KMS-11 (cell line): ENCODE measurements around the gene LRRC15.

Source experiments
- H2AFZ ChIP-seq: fragments of 200-600 bp; sonication (generic); 2 replicates; pipeline ENCODE4 v1.6.1; 2016; ENCODE audit warnings: antibody characterized with exemption, mixed run types, low read depth
- H3K27ac ChIP-seq: fragments of 200-600 bp; sonication (generic); 2 replicates; pipeline ENCODE4 v1.6.1; 2016; ENCODE audit warnings: mild to moderate bottlenecking, mixed run types
- H3K27me3 ChIP-seq: fragments of 200-600 bp; sonication (generic); 2 replicates; pipeline ENCODE4 v1.6.1; 2017; ENCODE audit warnings: mild to moderate bottlenecking, low read depth, mixed run types, moderate library complexity; ENCODE audit not compliant: insufficient read depth
- H3K36me3 ChIP-seq: fragments of 200-600 bp; sonication (generic); 2 replicates; pipeline ENCODE4 v1.6.1; 2017; ENCODE audit warnings: mild to moderate bottlenecking, mixed run types; ENCODE audit not compliant: insufficient read depth
- H3K4me1 ChIP-seq: fragments of 200-600 bp; sonication (generic); 2 replicates; pipeline ENCODE4 v1.6.1; 2016; ENCODE audit warnings: mild to moderate bottlenecking, low read depth, mixed run types; ENCODE audit not compliant: poor library complexity, severe bottlenecking
- H3K4me2 ChIP-seq: fragments of 200-600 bp; sonication (generic); 2 replicates; pipeline ENCODE4 v1.7.0; 2016; ENCODE audit warnings: mild to moderate bottlenecking, mixed run types
- H3K4me3 ChIP-seq: fragments of 200-600 bp; sonication (generic); IDR thresholded peaks from 2 replicates; pipeline ENCODE4 v1.6.1; 2017; ENCODE audit warnings: low read depth, low read length, mixed read lengths; ENCODE audit not compliant: insufficient read depth
- H3K79me2 ChIP-seq: fragments of 200-600 bp; sonication (generic); 2 replicates; pipeline ENCODE4 v1.6.1; 2016; ENCODE audit warnings: low read depth, mixed run types; ENCODE audit not compliant: insufficient read depth
- H3K9ac ChIP-seq: fragments of 200-600 bp; sonication (generic); 2 replicates; pipeline ENCODE4 v1.6.1; 2016; ENCODE audit warnings: mild to moderate bottlenecking, mixed run types
- H4K20me1 ChIP-seq: fragments of 200-600 bp; sonication (generic); 2 replicates; pipeline ENCODE4 v1.6.1; 2016; ENCODE audit warnings: mild to moderate bottlenecking, mixed run types; ENCODE audit not compliant: insufficient read depth
- TF ChIP-seq, protein P1 (sequence below): fragments of 200-600 bp; sonication (generic); conservative IDR thresholded peaks from 2 replicates; pipeline ENCODE4 v1.6.1; 2017; ENCODE audit warnings: low read depth, mild to moderate bottlenecking, antibody characterized with exemption, low read length, moderate library complexity, mixed read lengths

Gene LRRC15

GRCh38 chr3:194365526-194365925 is 4.0 kb downstream of the LRRC15 start:
- H3K27me3 ChIP-seq: no peaks in the 10 kb centered on the region
- no peak overlapping the region for H2AFZ ChIP-seq
- no peaks in the 10 kb centered on the region for H4K20me1 ChIP-seq
- no peak overlapping the region for H3K9ac ChIP-seq
- H3K36me3 ChIP-seq: no peaks in the 10 kb centered on the region
- no peak overlapping the region for H3K4me2 ChIP-seq
- no peak overlapping the region for H3K4me3 ChIP-seq
- TF ChIP-seq, protein P1, sequence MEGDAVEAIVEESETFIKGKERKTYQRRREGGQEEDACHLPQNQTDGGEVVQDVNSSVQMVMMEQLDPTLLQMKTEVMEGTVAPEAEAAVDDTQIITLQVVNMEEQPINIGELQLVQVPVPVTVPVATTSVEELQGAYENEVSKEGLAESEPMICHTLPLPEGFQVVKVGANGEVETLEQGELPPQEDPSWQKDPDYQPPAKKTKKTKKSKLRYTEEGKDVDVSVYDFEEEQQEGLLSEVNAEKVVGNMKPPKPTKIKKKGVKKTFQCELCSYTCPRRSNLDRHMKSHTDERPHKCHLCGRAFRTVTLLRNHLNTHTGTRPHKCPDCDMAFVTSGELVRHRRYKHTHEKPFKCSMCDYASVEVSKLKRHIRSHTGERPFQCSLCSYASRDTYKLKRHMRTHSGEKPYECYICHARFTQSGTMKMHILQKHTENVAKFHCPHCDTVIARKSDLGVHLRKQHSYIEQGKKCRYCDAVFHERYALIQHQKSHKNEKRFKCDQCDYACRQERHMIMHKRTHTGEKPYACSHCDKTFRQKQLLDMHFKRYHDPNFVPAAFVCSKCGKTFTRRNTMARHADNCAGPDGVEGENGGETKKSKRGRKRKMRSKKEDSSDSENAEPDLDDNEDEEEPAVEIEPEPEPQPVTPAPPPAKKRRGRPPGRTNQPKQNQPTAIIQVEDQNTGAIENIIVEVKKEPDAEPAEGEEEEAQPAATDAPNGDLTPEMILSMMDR: no peak
- no peaks in the 10 kb centered on the region for H3K79me2 ChIP-seq
- H3K4me1 ChIP-seq: no peaks in the 10 kb centered on the region
- H3K27ac ChIP-seq: no peak overlapping the region

GRCh38 chr3:194364652-194365434 is 4.7 kb downstream of the LRRC15 start:
- Histone ChIP-seq H3K27ac (no peak overlapping the region), H2AFZ (no peak overlapping the region)

GRCh38 chr3:194364314-194364651 is 5.3 kb downstream of the LRRC15 start:
- no peak overlapping the region for H3K4me3 ChIP-seq
- H3K79me2 ChIP-seq: no peaks in the 10 kb centered on the region
- H3K27me3 ChIP-seq: no peaks in the 10 kb centered on the region
- H4K20me1 ChIP-seq: no peaks in the 10 kb centered on the region
- no peaks in the 10 kb centered on the region for H3K36me3 ChIP-seq
- no peak overlapping the region for H2AFZ ChIP-seq
- H3K27ac ChIP-seq: no peak overlapping the region
- H3K4me2 ChIP-seq: no peak overlapping the region
- TF ChIP-seq, protein P1: no peak
- no peaks in the 10 kb centered on the region for H3K4me1 ChIP-seq
- H3K9ac ChIP-seq: no peak overlapping the region

More at GRCh38 chr3:194364652-194365434, 4.7 kb downstream of the LRRC15 start:
- Histone ChIP-seq H3K9ac (no peak overlapping the region), H3K4me2 (no peak overlapping the region), H4K20me1 (no peaks in the 10 kb centered on the region), H3K36me3 (no peaks in the 10 kb centered on the region), H3K4me1 (no peaks in the 10 kb centered on the region), H3K79me2 (no peaks in the 10 kb centered on the region), H3K27me3 (no peaks in the 10 kb centered on the region), H3K4me3 (no peak overlapping the region)
- TF ChIP-seq, protein P1: no peak

GRCh38 chr3:194360568-194360967 is 9.0 kb downstream of the LRRC15 start:
- Histone ChIP-seq H3K9ac (no peak overlapping the region), H3K4me1 (no peaks in the 10 kb centered on the region), H2AFZ (no peak overlapping the region), H3K4me3 (no peak overlapping the region), H3K4me2 (no peak overlapping the region), H3K79me2 (no peaks in the 10 kb centered on the region), H4K20me1 (no peaks in the 10 kb centered on the region), H3K36me3 (no peaks in the 10 kb centered on the region), H3K27ac (no peak overlapping the region), H3K27me3 (no peaks in the 10 kb centered on the region)
- TF ChIP-seq, protein P1: no peak
